ENCODE results near the gene POU2AF3.
"Not testable (repeated sequence)": the region's sequence is repeated elsewhere in the genome, so short reads cannot be mapped to it uniquely, and the experiment has no call there.

The POU2AF3 gene

GRCh38 chr11:111312076-111312475 lies 13.7 kb downstream of the POU2AF3 start:
- Histone ChIP-seq H3K27ac (no peak overlapping the region), H3K9me3 (ENCODE audit: severe bottlenecking) (peaks cover 2% of the 10 kb centered on the region), H3K27me3 (ENCODE audit: insufficient read depth, low read depth, severe bottlenecking) (no peaks in the 10 kb centered on the region), H3K4me3 (ENCODE audit: low read depth, low read length) (no peak overlapping the region), H3K36me3 (no peaks in the 10 kb centered on the region)
- no peak for DNase-seq
- TF ChIP-seq CTCF (IDR thresholded peaks at IDR 0.05; ENCODE audit: low read depth, low read length), result no peak

- DNase-seq, result no peak
- H3K27me3 ChIP-seq (ENCODE audit: insufficient read depth, low read depth, severe bottlenecking), result no peaks in the 10 kb centered on the region
- no peak for TF ChIP-seq CTCF (IDR thresholded peaks at IDR 0.05; ENCODE audit: low read depth, low read length)
These were observed 20.9 kb downstream of the POU2AF3 start for GRCh38 chr11:111319296-111319695.

GRCh38 chr11:111320199-111320598 lies 21.9 kb downstream of the POU2AF3 start:
- H3K9me3 ChIP-seq (ENCODE audit: severe bottlenecking); H3K27ac ChIP-seq; H3K36me3 ChIP-seq; H3K27me3 ChIP-seq (ENCODE audit: insufficient read depth, low read depth, severe bottlenecking); DNase-seq; H3K4me3 ChIP-seq (ENCODE audit: low read depth, low read length): not testable (repeated sequence)

More at GRCh38 chr11:111319296-111319695, 20.9 kb downstream of the POU2AF3 start:
- H3K27ac ChIP-seq, result no peak overlapping the region
- no peak overlapping the region for H3K4me3 ChIP-seq (ENCODE audit: low read depth, low read length)
- no peaks in the 10 kb centered on the region for H3K36me3 ChIP-seq
- peaks cover 2% of the 10 kb centered on the region for H3K9me3 ChIP-seq (ENCODE audit: severe bottlenecking)

- Histone ChIP-seq H3K27me3 (ENCODE audit: insufficient read depth, low read depth, severe bottlenecking) (no peaks in the 10 kb centered on the region), H3K9me3 (ENCODE audit: severe bottlenecking) (no peaks in the 10 kb centered on the region), H3K36me3 (no peaks in the 10 kb centered on the region), H3K27ac (no peak overlapping the region), H3K4me3 (ENCODE audit: low read depth, low read length) (no peak overlapping the region)
- no peak for TF ChIP-seq CTCF (IDR thresholded peaks at IDR 0.05; ENCODE audit: low read depth, low read length)
- DNase-seq, result no peak
These were observed 22.6 kb downstream of the POU2AF3 start for GRCh38 chr11:111320728-111321568.

GRCh38 chr11:111322534-111322933 lies 24.2 kb downstream of the POU2AF3 start:
- H3K36me3 ChIP-seq, result no peaks in the 10 kb centered on the region
- no peak overlapping the region for H3K4me3 ChIP-seq (ENCODE audit: low read depth, low read length)
- no peak overlapping the region for H3K27ac ChIP-seq
- no peak for TF ChIP-seq CTCF (IDR thresholded peaks at IDR 0.05; ENCODE audit: low read depth, low read length)
- no peak for DNase-seq
- H3K27me3 ChIP-seq (ENCODE audit: insufficient read depth, low read depth, severe bottlenecking), result no peaks in the 10 kb centered on the region
- H3K9me3 ChIP-seq (ENCODE audit: severe bottlenecking), result no peaks in the 10 kb centered on the region

GRCh38 chr11:111324277-111324720 lies 26.0 kb downstream of the POU2AF3 start:
- no peak overlapping the region for H3K27ac ChIP-seq
- DNase-seq, result no peak

More at GRCh38 chr11:111324277-111324720, 26.0 kb downstream of the POU2AF3 start:
- Histone ChIP-seq H3K9me3 (ENCODE audit: severe bottlenecking) (no peaks in the 10 kb centered on the region), H3K4me3 (ENCODE audit: low read depth, low read length) (no peak overlapping the region), H3K27me3 (ENCODE audit: insufficient read depth, low read depth, severe bottlenecking) (no peaks in the 10 kb centered on the region), H3K36me3 (no peaks in the 10 kb centered on the region)
- TF ChIP-seq CTCF (IDR thresholded peaks at IDR 0.05; ENCODE audit: low read depth, low read length), result no peak

Measured in WERI-Rb-1 (cell line).